ACC112 (cell line): ENCODE data around the gene B3GALT2.

ENCODE experiments used
- H2AFZ ChIP-seq: fragments of 200-600 bp; sonication (generic); one replicate; pipeline ENCODE4 v1.6.0; 2017; ENCODE audit warnings: antibody characterized with exemption, low read length; ENCODE audit not compliant: unreplicated experiment
- H3K27ac ChIP-seq: fragments of 200-600 bp; sonication (generic); 2 replicates; pipeline ENCODE4 v1.5.1; 2014; ENCODE audit warnings: low read depth, mild to moderate bottlenecking, antibody characterized with exemption, low read length, moderate library complexity
- H3K27me3 ChIP-seq: fragments of 200-600 bp; sonication (generic); 2 replicates; pipeline ENCODE4 v1.6.1; 2014; ENCODE audit warnings: mild to moderate bottlenecking, antibody characterized with exemption, low read length, moderate library complexity, mixed read lengths; ENCODE audit not compliant: insufficient read depth
- H3K36me3 ChIP-seq: fragments of 200-600 bp; sonication (generic); 2 replicates; pipeline ENCODE4 v1.6.1; 2016; ENCODE audit warnings: mild to moderate bottlenecking, antibody characterized with exemption, low read length, moderate library complexity, mixed read lengths; ENCODE audit not compliant: insufficient read depth
- H3K4me1 ChIP-seq: fragments of 200-600 bp; sonication (generic); one replicate; pipeline ENCODE4 v1.6.1; 2016; ENCODE audit warnings: low read length, mixed read lengths; ENCODE audit not compliant: insufficient read depth, unreplicated experiment, control insufficient read depth
- H3K4me3 ChIP-seq: fragments of 200-600 bp; sonication (generic); 2 replicates; pipeline ENCODE4 v1.5.1; 2014; ENCODE audit warnings: mild to moderate bottlenecking, low read depth, low read length
- H3K79me2 ChIP-seq: fragments of 200-600 bp; sonication (generic); one replicate; pipeline ENCODE4 v1.6.0; 2016; ENCODE audit warnings: low read length; ENCODE audit not compliant: control insufficient read depth, unreplicated experiment, insufficient read depth

B3GALT2 gene

GRCh38 chr1:193143285-193143684 lies 43.1 kb downstream of the B3GALT2 start:
- Histone ChIP-seq H3K27me3 (no peaks in the 10 kb centered on the region), H3K4me1 (no peaks in the 10 kb centered on the region), H2AFZ (no peak overlapping the region), H3K4me3 (no peak overlapping the region), H3K79me2 (peaks cover 23% of the 10 kb centered on the region), H3K36me3 (peaks cover 49% of the 10 kb centered on the region), H3K27ac (no peak overlapping the region)

GRCh38 chr1:193142409-193142808 lies 44.0 kb downstream of the B3GALT2 start:
- Histone ChIP-seq H3K4me3 (no peak overlapping the region), H3K36me3 (peaks cover 51% of the 10 kb centered on the region), H3K27ac (no peak overlapping the region), H3K4me1 (no peaks in the 10 kb centered on the region), H2AFZ (no peak overlapping the region), H3K27me3 (no peaks in the 10 kb centered on the region), H3K79me2 (peaks cover 23% of the 10 kb centered on the region)

GRCh38 chr1:193141804-193142203 lies 44.6 kb downstream of the B3GALT2 start:
- no peak overlapping the region for H3K27ac ChIP-seq
- H3K79me2 ChIP-seq: peaks cover 23% of the 10 kb centered on the region
- peaks cover 57% of the 10 kb centered on the region for H3K36me3 ChIP-seq
- H3K4me3 ChIP-seq: no peak overlapping the region
- H2AFZ ChIP-seq: no peak overlapping the region
- no peaks in the 10 kb centered on the region for H3K27me3 ChIP-seq
- no peaks in the 10 kb centered on the region for H3K4me1 ChIP-seq

DNA sequence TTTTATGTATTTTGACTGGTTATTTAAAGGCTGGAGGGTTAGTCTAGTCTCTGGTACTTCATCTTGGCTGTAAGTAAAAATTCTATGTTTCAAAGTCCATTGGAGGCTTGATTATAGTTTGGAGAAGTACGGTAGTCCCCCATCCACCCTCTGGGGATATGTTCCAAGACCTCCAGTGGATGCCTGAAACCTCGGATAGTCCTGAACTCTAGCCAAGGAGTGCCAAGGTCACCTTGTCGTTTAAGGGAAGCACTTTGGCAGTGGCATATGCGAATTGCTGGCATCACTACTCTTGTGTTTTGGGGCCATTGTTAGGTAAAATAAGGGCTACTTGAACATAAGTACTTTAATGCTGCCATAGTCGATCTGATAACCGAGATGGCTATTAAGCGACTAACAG lies 46.2 kb downstream of the B3GALT2 start:
- H3K4me1 ChIP-seq: no peaks in the 10 kb centered on the region
- peaks cover 66% of the 10 kb centered on the region for H3K36me3 ChIP-seq
- no peak overlapping the region for H3K27ac ChIP-seq
- H3K4me3 ChIP-seq: no peak overlapping the region
- H3K79me2 ChIP-seq: peaks cover 25% of the 10 kb centered on the region
- H2AFZ ChIP-seq: no peak overlapping the region
- H3K27me3 ChIP-seq: no peaks in the 10 kb centered on the region

GRCh38 chr1:193131266-193131860 lies 55.0 kb downstream of the B3GALT2 start:
- Histone ChIP-seq H3K79me2 (peaks cover 56% of the 10 kb centered on the region), H3K4me1 (no peaks in the 10 kb centered on the region), H3K4me3 (no peak overlapping the region), H2AFZ (no peak overlapping the region), H3K36me3 (peaks cover 38% of the 10 kb centered on the region), H3K27me3 (no peaks in the 10 kb centered on the region), H3K27ac (no peak overlapping the region)
